ENCODE results near the gene LRRC30.
"Not testable (repeated sequence)": the region's sequence is repeated elsewhere in the genome, so short reads cannot be mapped to it uniquely, and the experiment has no call there.

Gene LRRC30

DNA sequence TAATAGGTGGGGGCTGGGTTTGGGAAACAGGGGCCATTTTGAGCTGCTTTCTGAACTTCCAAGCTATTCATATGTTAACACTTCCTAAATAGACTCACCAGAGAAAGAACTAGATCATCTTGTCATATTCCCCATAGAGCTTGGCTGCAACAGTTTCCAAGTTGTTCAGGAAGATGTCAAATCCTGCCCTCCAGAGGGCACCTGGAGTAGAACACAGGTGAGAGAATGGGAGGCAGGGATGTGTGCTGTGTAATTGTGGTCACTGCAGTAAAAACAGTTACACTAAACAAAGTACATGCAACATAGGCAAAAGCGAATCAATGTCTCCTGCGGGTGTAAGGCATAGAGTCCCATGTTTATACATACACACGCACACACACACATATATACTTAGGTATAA is 34.5 kb upstream of the LRRC30 start:
- H3K4me2 ChIP-seq (ENCODE audit: low read length): no peak overlapping the region
- no peak overlapping the region for H2BK5ac ChIP-seq (ENCODE audit: low read length)
- H4K5ac ChIP-seq (ENCODE audit: low read length): no peak overlapping the region
- H3K27ac ChIP-seq (ENCODE audit: low read depth, low read length): no peak overlapping the region
- no peak overlapping the region for H3K4me3 ChIP-seq (ENCODE audit: low read length)
- no peaks in the 10 kb centered on the region for H3K4me1 ChIP-seq (ENCODE audit: control insufficient read depth, low read depth, low read length)
- H3K56ac ChIP-seq (ENCODE audit: low read length): no peak overlapping the region
- H3K79me2 ChIP-seq (ENCODE audit: control insufficient read depth, insufficient read depth, low read length): no peaks in the 10 kb centered on the region
- H2BK120ac ChIP-seq (ENCODE audit: low read depth, low read length): no peak overlapping the region
- no peaks in the 10 kb centered on the region for H3K36me3 ChIP-seq (ENCODE audit: control insufficient read depth, insufficient read depth, low read length)
- H3K79me1 ChIP-seq (ENCODE audit: low read length): no peaks in the 10 kb centered on the region
- no peak overlapping the region for H3K9ac ChIP-seq (ENCODE audit: low read length)
- WGBS (ENCODE audit: extremely low coverage, insufficient coverage, low lambda C conversion rate): no CpG with 5 or more reads among the region's 3 CpGs
- no peak overlapping the region for H3K23ac ChIP-seq (ENCODE audit: low read length)
- no peak overlapping the region for H4K8ac ChIP-seq (ENCODE audit: low read depth, low read length)
- no peaks in the 10 kb centered on the region for H3K27me3 ChIP-seq (ENCODE audit: insufficient read depth, low read length, poor library complexity)
- DNase-seq: peak; percentile 52
- no peak overlapping the region for H3K18ac ChIP-seq (ENCODE audit: low read length)
- H2BK15ac ChIP-seq (replicated peaks; ENCODE audit: low read depth): no peak overlapping the region
- no peak overlapping the region for H2AK5ac ChIP-seq (ENCODE audit: low read length)
- H3K4ac ChIP-seq (ENCODE audit: low read depth, low read length): no peak overlapping the region

DNA sequence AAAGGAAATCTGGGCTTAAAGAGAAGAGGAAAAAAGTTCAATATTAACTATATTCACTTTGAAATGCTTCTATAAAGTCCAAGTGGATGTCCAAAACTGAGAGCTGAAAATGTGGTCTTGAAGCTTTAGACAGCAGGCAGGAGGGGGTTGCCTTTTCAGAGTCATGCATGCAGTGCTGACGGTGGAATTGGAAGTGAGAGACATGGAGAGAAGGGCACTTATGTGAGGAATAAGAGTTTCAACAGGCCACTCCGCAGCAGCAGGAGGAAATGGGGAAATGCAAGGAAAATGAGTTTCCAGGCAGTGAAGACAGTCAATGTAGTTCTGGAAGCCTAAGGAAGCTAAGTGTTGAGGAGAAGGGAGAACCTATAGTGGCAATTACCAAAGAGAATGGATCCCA is 33.0 kb upstream of the LRRC30 start:
- H3K4me1 ChIP-seq (ENCODE audit: control insufficient read depth, low read depth, low read length): no peaks in the 10 kb centered on the region
- no peak overlapping the region for H3K18ac ChIP-seq (ENCODE audit: low read length)
- WGBS (ENCODE audit: extremely low coverage, insufficient coverage, low lambda C conversion rate): no CpG with 5 or more reads among the region's 2 CpGs
- no peak overlapping the region for H2BK5ac ChIP-seq (ENCODE audit: low read length)
- no peaks in the 10 kb centered on the region for H3K36me3 ChIP-seq (ENCODE audit: control insufficient read depth, insufficient read depth, low read length)
- H3K56ac ChIP-seq (ENCODE audit: low read length): no peak overlapping the region
- no peak overlapping the region for H3K27ac ChIP-seq (ENCODE audit: low read depth, low read length)
- no peak overlapping the region for H3K4me2 ChIP-seq (ENCODE audit: low read length)
- no peak overlapping the region for H2AK5ac ChIP-seq (ENCODE audit: low read length)
- no peaks in the 10 kb centered on the region for H3K79me2 ChIP-seq (ENCODE audit: control insufficient read depth, insufficient read depth, low read length)
- no peak overlapping the region for H4K5ac ChIP-seq (ENCODE audit: low read length)
- H2BK15ac ChIP-seq (replicated peaks; ENCODE audit: low read depth): no peak overlapping the region
- no peak overlapping the region for H3K23ac ChIP-seq (ENCODE audit: low read length)
- no peak overlapping the region for H3K4ac ChIP-seq (ENCODE audit: low read depth, low read length)
- no peak for DNase-seq
- H3K4me3 ChIP-seq (ENCODE audit: low read length): no peak overlapping the region
- no peak overlapping the region for H3K9ac ChIP-seq (ENCODE audit: low read length)
- H4K8ac ChIP-seq (ENCODE audit: low read depth, low read length): no peak overlapping the region
- no peaks in the 10 kb centered on the region for H3K27me3 ChIP-seq (ENCODE audit: insufficient read depth, low read length, poor library complexity)
- H3K79me1 ChIP-seq (ENCODE audit: low read length): no peaks in the 10 kb centered on the region
- no peak overlapping the region for H2BK120ac ChIP-seq (ENCODE audit: low read depth, low read length)

DNA sequence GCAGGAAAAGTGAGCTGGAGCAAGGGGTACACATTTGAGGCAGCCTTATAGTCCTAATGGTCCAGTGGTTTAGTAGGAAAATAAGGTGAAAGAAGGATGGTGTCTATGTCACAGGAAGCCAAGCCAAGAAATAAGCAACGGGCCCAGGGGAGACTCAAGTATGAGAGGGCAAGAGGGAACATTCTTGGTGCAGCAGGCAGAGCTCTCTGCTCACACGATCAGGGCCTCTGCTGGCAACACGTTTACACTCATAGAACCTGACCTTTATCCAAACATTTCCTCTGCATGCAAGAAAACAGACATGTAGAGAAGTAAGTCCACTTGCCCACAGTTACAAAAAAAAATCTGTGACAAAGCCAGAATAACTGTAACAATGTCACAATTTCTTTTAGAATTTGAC is 32.6 kb upstream of the LRRC30 start:
- H3K79me2 ChIP-seq (ENCODE audit: control insufficient read depth, insufficient read depth, low read length): no peaks in the 10 kb centered on the region
- H3K36me3 ChIP-seq (ENCODE audit: control insufficient read depth, insufficient read depth, low read length): no peaks in the 10 kb centered on the region
- H3K4me2 ChIP-seq (ENCODE audit: low read length): no peak overlapping the region
- no peak overlapping the region for H4K5ac ChIP-seq (ENCODE audit: low read length)
- H3K18ac ChIP-seq (ENCODE audit: low read length): no peak overlapping the region
- no CpG with 5 or more reads among the region's 3 CpGs for WGBS (ENCODE audit: extremely low coverage, insufficient coverage, low lambda C conversion rate)
- no peaks in the 10 kb centered on the region for H3K27me3 ChIP-seq (ENCODE audit: insufficient read depth, low read length, poor library complexity)
- H3K27ac ChIP-seq (ENCODE audit: low read depth, low read length): no peak overlapping the region
- H2BK15ac ChIP-seq (replicated peaks; ENCODE audit: low read depth): no peak overlapping the region
- no peak overlapping the region for H2BK5ac ChIP-seq (ENCODE audit: low read length)
- no peak overlapping the region for H4K8ac ChIP-seq (ENCODE audit: low read depth, low read length)
- H3K4me3 ChIP-seq (ENCODE audit: low read length): no peak overlapping the region
- H2BK120ac ChIP-seq (ENCODE audit: low read depth, low read length): no peak overlapping the region
- H3K56ac ChIP-seq (ENCODE audit: low read length): no peak overlapping the region
- H3K79me1 ChIP-seq (ENCODE audit: low read length): no peaks in the 10 kb centered on the region
- no peak overlapping the region for H3K23ac ChIP-seq (ENCODE audit: low read length)
- H2AK5ac ChIP-seq (ENCODE audit: low read length): no peak overlapping the region
- H3K4ac ChIP-seq (ENCODE audit: low read depth, low read length): no peak overlapping the region
- no peaks in the 10 kb centered on the region for H3K4me1 ChIP-seq (ENCODE audit: control insufficient read depth, low read depth, low read length)
- no peak overlapping the region for H3K9ac ChIP-seq (ENCODE audit: low read length)
- no peak for DNase-seq

DNA sequence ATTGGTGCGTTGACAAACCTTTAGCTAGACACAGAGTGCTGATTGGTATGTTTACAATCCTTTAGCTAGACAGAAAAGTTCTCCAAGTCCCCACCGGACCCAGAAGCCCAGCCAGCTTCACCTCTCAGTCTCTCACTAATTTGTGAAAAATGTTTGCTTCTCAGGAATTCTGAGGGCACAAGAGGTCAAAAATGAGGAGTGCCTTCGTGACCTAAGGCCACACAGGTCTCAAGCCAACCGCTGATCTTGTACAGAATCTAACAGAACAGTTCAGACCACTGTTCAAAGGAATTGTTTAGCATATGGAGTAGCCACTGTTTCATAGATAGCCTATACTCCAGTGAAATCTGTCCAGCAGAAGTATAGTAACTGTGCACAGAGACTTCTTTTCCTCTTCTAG is 29.8 kb upstream of the LRRC30 start:
- Histone ChIP-seq H3K27me3 (ENCODE audit: insufficient read depth, low read length, poor library complexity) (no peaks in the 10 kb centered on the region), H3K9ac (ENCODE audit: low read length) (no peak overlapping the region), H3K36me3 (ENCODE audit: control insufficient read depth, insufficient read depth, low read length) (no peaks in the 10 kb centered on the region), H2AK5ac (ENCODE audit: low read length) (no peak overlapping the region), H3K23ac (ENCODE audit: low read length) (no peak overlapping the region), H3K4ac (ENCODE audit: low read depth, low read length) (no peak overlapping the region), H3K79me2 (ENCODE audit: control insufficient read depth, insufficient read depth, low read length) (no peaks in the 10 kb centered on the region), H3K4me1 (ENCODE audit: control insufficient read depth, low read depth, low read length) (no peaks in the 10 kb centered on the region), H3K4me2 (ENCODE audit: low read length) (no peak overlapping the region), H3K4me3 (ENCODE audit: low read length) (no peak overlapping the region), H3K18ac (ENCODE audit: low read length) (no peak overlapping the region), H3K56ac (ENCODE audit: low read length) (no peak overlapping the region), H4K8ac (ENCODE audit: low read depth, low read length) (no peak overlapping the region), H3K27ac (ENCODE audit: low read depth, low read length) (no peak overlapping the region), H4K5ac (ENCODE audit: low read length) (no peak overlapping the region), H2BK5ac (ENCODE audit: low read length) (no peak overlapping the region), H2BK120ac (ENCODE audit: low read depth, low read length) (no peak overlapping the region), H2BK15ac (replicated peaks; ENCODE audit: low read depth) (no peak overlapping the region), H3K79me1 (ENCODE audit: low read length) (no peaks in the 10 kb centered on the region)
- WGBS (ENCODE audit: extremely low coverage, insufficient coverage, low lambda C conversion rate): no CpG with 5 or more reads among the region's 4 CpGs
- DNase-seq: no peak

DNA sequence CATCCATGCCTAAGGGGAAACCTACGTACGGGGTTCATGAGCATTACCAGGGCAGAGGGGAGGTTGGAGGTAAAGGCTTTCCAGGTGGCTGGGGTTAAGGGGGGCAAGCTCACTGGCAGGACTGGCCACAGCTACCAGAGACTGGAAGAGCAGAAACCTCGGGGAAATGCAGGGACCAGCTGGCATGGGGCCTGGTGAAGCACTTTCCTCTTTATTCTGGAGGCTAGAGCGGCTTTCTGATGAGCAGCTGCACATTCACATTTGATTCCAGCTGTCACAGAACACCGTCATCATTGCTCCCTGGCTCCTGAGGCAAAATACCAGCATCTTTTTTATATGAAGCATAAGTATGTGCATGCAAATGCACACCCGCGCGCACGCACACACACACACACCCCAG is 28.7 kb upstream of the LRRC30 start:
- WGBS (ENCODE audit: extremely low coverage, insufficient coverage, low lambda C conversion rate): no CpG with 5 or more reads among the region's 9 CpGs

GRCh38 chr18:7203601-7204000 is 27.3 kb upstream of the LRRC30 start:
- H3K79me2 ChIP-seq (ENCODE audit: control insufficient read depth, insufficient read depth, low read length); H3K18ac ChIP-seq (ENCODE audit: low read length); H3K27ac ChIP-seq (ENCODE audit: low read depth, low read length); H2BK5ac ChIP-seq (ENCODE audit: low read length); H3K9ac ChIP-seq (ENCODE audit: low read length); H3K23ac ChIP-seq (ENCODE audit: low read length); H3K4ac ChIP-seq (ENCODE audit: low read depth, low read length); H3K27me3 ChIP-seq (ENCODE audit: insufficient read depth, low read length, poor library complexity); H4K5ac ChIP-seq (ENCODE audit: low read length); H3K4me2 ChIP-seq (ENCODE audit: low read length); H3K4me3 ChIP-seq (ENCODE audit: low read length); H2AK5ac ChIP-seq (ENCODE audit: low read length); H3K4me1 ChIP-seq (ENCODE audit: control insufficient read depth, low read depth, low read length); H3K56ac ChIP-seq (ENCODE audit: low read length); H3K36me3 ChIP-seq (ENCODE audit: control insufficient read depth, insufficient read depth, low read length); H4K8ac ChIP-seq (ENCODE audit: low read depth, low read length); H2BK15ac ChIP-seq (replicated peaks; ENCODE audit: low read depth); DNase-seq; H2BK120ac ChIP-seq (ENCODE audit: low read depth, low read length); H3K79me1 ChIP-seq (ENCODE audit: low read length): not testable (repeated sequence)
- WGBS (ENCODE audit: extremely low coverage, insufficient coverage, low lambda C conversion rate): no CpG with 5 or more reads among the region's 29 CpGs

More for the DNA sequence above, 28.7 kb upstream of the LRRC30 start:
- Histone ChIP-seq H3K4me2 (ENCODE audit: low read length) (no peak overlapping the region), H3K4ac (ENCODE audit: low read depth, low read length) (no peak overlapping the region), H3K27ac (ENCODE audit: low read depth, low read length) (no peak overlapping the region), H3K79me2 (ENCODE audit: control insufficient read depth, insufficient read depth, low read length) (no peaks in the 10 kb centered on the region), H4K8ac (ENCODE audit: low read depth, low read length) (no peak overlapping the region), H3K27me3 (ENCODE audit: insufficient read depth, low read length, poor library complexity) (no peaks in the 10 kb centered on the region), H2BK120ac (ENCODE audit: low read depth, low read length) (no peak overlapping the region), H2AK5ac (ENCODE audit: low read length) (no peak overlapping the region), H3K56ac (ENCODE audit: low read length) (no peak overlapping the region), H2BK5ac (ENCODE audit: low read length) (no peak overlapping the region), H3K36me3 (ENCODE audit: control insufficient read depth, insufficient read depth, low read length) (no peaks in the 10 kb centered on the region), H3K9ac (ENCODE audit: low read length) (no peak overlapping the region), H3K18ac (ENCODE audit: low read length) (no peak overlapping the region), H4K5ac (ENCODE audit: low read length) (no peak overlapping the region), H3K4me3 (ENCODE audit: low read length) (no peak overlapping the region), H3K23ac (ENCODE audit: low read length) (no peak overlapping the region), H2BK15ac (replicated peaks; ENCODE audit: low read depth) (no peak overlapping the region), H3K4me1 (ENCODE audit: control insufficient read depth, low read depth, low read length) (no peaks in the 10 kb centered on the region), H3K79me1 (ENCODE audit: low read length) (no peaks in the 10 kb centered on the region)
- DNase-seq: no peak

All from mesendoderm (in vitro differentiated cells).